ENCODE results near the gene OSBP2.

Gene OSBP2

DNA sequence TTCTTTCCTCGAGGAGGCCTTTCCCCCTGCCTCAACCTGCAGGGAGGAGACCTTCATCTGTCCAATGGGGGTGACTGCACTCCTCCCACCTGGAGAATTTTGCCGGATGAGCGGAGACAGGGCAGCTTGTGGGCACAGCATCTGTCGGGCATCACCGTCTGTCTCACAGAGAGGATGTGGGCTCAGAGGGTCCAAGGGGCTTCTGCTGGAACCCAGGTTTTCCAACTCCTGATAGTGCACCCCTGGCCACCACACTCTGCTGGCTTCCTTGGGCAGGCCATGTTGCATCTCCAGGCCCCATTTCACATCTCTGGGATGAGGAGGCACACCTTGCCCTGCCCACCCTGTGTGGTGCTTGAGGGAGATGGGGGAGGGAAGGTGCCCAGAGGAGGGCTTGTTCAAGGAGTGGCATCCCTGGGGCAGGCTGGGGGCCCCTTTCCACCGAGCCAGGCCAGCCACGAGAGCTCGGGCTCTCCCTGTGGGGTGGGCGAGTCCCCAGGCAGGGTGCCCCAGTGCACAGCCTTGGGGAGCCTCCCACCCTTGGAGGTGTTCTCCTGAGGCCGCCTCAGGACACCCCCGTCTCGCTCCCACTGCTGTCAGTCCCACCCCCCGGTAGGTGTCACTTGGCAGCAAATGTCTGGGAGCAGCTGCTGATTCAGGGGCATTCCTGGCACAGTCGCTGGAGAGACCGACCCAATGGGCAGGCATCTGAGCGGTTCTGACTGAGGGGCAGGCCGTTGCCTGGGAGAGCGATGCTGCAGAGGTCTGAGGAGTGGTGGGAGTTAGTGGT lies 189.7 kb downstream of the OSBP2 start:
- DNase-seq = no peak

DNA sequence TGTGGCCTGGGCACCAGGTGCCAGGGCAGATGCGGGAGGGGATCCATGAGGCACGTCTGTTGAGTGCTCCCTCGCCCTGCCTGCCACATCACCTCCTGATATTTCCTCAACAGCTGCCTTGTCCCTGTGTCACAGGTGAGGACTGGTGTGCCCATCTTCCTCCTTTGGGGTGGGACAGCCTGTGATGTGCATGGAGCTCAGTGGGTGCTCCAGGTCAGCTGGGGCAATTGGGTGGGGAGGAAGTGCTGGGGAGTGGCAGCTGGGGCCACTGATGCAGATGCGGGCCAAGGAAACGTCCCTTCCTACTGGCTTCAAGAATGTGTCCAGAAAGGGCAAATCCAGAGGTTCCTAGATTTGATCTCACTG lies 190.3 kb downstream of the OSBP2 start:
- no peak for DNase-seq

DNA sequence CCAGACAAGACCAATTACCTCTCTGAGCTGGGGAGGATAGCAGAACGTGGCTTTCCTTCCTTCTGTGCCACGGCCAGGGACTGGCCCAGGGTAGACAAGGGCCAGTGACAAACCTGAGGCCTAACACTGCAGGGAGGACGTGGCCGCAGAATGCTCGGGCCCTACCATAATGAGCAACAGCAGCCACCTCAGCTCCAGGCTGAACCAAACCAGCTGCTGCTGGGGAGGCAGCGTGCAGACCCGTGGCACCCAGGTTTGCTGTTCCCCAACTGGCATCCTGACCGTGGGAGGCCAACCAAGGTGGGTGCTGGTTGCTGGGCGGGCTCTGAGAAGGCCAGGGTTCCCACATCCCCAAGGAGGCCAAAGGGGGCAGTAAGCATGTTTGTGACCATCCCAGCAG lies 190.9 kb downstream of the OSBP2 start:
- DNase-seq = no peak

DNA sequence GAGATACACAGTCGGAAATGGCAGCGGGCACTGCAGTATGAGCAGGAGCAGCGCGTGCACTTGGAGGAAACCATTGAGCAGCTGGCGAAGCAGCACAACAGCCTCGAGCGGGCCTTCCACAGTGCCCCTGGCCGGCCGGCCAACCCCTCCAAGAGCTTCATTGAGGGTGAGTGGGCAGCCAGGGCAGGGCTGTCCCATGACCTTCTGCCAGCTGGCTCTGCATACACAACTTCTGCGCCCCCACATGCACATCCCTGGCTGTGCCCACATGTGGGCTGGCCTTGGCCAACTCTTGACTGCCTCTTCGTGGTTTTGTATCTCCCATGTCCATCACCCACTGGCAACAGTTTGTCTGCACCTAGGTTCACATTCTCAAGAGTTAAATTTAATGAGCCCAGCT lies 192.8 kb downstream of the OSBP2 start:
- no peak for DNase-seq

DNA sequence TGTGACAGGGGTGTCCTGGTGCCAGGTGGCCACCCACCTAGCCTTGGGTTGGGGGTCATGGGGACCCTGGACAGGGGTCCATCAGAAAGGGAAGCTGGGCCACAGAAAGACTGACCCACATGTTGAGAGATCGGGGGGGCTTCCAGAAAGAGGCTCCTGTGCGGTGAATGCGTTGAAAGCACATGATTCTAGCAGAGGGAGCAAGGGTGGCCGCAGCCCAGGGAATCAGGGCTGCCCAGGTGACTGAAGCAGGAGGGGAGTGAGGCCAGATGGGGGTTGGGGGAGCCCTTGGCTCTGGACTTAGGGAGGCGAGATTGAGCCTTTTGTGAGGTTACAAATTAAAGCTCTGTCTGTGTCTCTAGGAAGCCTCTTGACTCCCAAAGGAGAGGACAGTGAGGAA lies 193.2 kb downstream of the OSBP2 start:
- no peak for DNase-seq

DNA sequence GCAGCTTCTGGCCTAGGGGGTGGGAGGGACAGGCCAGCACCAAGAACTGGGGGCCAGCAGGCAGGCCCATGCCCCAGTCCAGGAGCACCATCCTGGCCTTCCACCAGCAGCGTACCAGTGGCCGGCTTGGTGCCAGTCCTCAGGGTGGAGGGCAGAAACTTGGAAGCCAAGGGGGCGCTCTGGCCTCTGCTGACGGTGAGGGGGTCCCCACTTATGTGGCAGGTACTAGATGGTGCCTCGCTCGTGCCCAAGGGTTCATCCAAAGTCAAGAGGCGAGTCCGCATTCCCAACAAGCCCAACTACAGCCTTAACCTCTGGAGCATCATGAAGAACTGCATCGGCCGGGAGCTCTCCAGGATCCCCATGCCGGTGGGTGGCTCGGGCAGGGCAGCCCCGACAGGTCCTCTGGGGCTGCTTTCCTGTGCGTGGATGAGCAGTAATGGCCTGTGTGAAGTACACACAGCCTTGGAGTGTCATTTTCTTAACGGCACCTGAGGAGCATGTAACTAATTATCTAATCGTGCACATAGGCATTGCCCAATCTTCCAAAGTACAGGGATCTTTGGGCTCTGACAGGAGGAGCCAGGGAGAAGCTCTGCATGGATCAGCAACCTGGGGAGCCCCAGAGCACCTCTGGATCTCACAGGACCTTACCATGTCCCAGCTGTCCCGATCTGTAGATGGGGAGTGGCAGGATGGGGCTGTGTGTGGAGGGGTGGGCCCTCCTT lies 194.8 kb downstream of the OSBP2 start:
- no peak for DNase-seq

DNA sequence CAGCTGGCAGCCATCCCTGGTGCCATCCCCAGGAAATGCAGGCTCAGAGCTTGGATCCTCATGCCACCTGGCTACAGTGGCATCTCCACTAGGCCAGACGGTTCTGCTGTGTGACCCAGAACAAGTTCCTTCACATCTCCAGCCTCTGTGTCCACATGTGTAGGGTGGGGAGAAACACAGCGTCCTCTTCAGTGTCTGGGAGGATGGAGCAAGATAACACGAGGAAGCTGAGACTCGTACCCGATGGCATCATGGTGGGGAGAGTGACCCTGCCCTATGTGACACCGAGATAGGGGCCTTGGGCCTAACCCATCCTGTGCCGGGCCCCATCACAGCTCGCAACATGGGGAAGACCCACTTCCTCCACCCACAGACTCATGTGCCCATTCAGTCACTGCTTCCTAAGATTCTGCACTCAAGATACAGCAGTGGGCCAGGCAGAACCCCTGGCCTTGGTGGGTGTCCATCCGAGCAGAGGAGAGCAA lies 195.4 kb downstream of the OSBP2 start:
- DNase-seq = no peak

DNA sequence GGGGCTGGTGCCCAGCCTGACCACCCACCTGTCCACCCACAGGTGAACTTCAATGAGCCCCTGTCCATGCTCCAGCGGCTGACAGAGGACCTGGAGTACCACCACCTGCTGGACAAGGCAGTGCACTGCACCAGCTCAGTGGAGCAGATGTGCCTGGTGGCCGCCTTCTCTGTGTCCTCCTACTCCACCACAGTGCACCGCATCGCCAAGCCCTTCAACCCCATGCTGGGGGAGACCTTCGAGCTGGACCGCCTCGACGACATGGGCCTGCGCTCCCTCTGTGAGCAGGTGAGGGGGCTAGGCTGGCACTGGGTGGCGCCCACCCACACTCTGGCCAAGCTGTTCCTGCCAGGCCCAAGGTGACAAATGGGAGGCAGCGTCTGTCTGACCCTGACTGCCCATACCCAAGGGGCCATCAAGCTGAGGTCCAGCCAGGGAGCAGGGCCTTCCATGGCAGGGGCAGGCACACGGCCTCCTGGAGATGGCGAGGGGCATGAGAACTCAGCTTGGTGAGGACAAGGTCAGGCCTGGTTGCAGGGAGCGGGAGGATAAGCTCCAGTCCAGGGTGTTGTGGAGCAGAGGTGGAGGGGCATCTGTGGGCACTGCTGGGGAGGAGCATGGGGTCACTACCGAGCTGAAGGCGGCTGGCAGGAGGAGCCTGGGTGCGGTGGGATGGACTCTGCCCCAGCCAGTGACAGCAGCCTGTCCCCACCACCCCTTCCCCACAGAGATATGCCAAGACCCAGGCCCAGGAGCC lies 196.2 kb downstream of the OSBP2 start:
- peak; percentile 28 for DNase-seq

DNA sequence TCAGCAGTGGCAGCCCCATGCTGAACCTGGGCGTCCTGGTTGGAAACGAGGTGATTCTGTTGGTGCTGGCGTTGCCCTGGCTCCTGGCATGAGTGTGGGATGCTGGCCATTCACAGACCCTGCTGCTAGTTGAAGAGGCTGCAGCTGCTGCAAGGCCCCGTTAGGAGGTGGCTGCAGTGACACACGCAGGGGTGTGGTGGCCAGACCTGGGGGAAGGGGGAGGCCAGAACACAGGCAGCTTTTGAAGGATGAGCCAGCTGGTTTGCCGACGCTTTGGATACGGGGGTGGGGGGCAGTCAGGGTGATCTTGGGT lies 196.7 kb downstream of the OSBP2 start:
- DNase-seq = no peak

DNA sequence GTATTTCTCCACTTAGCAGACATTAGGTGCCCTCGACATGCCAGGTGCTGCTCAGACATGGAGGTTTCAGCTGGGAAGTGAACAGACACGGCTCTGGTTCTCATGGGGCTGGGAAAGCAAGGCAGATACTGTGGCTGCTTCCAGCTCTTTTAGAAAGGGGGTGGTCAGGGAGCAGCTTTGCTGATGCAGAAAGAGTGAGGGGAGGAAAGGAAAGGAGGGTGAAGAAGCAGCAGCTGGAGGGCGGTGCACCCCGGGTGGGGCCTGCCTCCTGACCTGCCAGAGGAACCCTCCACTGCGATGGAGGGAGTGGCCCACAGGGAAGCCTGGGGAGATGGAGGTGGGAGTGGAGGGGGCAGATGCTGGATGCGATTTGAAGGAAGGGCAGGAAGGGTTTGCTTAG lies 197.1 kb downstream of the OSBP2 start:
- no peak for DNase-seq

DNA sequence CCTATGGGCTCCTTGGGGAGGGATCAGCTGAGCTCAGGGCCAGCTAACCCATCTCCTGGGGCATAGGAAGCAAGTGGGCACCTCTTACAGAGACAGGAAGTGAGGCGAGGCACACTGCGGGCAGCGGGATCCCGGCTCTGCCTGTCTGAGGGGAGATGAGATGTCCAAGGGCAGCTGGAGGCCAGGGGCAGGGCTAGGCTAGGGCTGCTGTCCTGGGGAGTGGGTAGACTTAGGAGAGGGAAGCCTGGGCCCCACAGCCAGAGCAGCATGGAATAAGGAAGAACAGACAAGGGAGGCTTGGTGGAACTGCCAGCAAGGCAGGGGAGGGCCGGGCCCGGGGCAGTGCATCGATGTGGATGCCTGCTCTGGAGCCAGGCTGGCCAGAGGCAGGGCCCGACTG lies 197.6 kb downstream of the OSBP2 start:
- no peak for DNase-seq

DNA sequence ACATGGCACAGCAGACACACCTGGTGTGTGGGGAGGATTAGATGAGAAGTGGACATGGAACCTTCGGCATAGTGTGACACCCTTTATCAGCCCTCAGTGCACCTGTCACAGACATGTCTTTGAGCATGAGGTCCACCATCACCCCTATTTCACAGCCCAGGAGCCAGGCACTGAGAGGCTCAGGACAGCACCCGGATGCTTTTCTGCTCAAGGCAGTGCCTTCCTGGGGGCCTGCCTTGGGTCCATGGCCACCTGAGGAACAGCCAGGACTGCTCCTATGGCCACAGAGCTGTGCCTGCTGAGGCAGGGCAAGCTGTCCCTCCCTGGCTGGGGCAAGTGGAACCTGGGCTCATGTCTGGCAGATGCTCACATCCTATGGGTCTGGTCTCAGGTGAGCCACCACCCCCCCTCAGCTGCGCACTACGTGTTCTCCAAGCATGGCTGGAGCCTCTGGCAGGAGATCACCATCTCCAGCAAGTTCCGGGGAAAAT lies 198.1 kb downstream of the OSBP2 start:
- DNase-seq = no peak

DNA sequence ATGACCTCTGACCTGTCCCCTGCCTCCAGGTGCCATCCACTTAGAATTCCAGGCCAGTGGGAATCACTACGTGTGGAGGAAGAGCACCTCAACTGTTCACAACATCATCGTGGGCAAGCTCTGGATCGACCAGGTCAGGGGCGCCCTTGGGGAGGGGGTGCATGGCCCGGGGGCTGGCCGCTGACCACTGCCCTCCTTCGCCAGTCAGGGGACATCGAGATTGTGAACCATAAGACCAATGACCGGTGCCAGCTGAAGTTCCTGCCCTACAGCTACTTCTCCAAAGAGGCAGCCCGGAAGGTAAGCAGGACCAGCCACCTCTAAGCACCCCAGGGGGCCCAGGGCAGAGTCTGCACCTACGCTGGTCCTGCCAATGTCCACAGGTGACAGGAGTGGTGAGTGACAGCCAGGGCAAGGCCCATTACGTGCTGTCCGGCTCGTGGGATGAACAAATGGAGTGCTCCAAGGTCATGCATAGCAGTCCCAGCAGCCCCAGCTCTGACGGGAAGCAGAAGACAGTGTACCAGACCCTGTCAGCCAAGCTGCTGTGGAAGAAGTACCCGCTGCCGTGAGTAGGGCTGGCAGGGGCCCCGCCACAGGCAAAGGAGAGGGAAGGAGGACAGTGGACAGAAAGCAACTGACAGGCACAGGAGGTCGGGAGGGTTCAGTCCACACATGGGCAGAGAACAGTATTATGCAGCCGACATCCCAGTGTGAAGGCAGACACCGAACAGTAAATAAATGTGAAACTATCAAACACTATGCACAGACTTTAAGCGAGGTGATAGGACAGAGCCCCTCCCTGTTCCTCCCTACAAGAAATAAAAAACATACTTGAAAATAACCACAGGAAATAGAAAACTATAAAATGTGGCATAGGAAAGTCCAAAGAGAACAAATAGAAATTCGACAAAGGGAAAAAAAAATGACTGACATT lies 199.0 kb downstream of the OSBP2 start:
- no peak for DNase-seq

DNA sequence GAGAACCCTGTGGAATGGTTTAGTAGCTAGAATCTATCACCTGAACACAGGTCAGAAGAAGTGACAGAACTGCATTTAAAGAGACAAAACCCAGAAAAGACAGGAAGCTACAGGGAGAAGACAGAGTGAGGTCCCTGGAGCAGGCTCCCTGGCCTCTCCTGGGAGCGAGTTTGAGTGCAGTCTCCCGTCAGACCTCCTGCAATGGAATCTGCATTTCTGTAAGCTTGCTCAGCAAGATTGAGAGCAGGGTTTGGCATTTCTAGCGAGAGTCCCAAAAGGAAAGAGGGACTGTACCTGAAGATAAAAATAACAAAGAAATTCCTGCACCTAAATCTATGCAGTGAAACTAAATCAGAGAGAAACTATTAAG lies 199.7 kb downstream of the OSBP2 start:
- no peak for DNase-seq

DNA sequence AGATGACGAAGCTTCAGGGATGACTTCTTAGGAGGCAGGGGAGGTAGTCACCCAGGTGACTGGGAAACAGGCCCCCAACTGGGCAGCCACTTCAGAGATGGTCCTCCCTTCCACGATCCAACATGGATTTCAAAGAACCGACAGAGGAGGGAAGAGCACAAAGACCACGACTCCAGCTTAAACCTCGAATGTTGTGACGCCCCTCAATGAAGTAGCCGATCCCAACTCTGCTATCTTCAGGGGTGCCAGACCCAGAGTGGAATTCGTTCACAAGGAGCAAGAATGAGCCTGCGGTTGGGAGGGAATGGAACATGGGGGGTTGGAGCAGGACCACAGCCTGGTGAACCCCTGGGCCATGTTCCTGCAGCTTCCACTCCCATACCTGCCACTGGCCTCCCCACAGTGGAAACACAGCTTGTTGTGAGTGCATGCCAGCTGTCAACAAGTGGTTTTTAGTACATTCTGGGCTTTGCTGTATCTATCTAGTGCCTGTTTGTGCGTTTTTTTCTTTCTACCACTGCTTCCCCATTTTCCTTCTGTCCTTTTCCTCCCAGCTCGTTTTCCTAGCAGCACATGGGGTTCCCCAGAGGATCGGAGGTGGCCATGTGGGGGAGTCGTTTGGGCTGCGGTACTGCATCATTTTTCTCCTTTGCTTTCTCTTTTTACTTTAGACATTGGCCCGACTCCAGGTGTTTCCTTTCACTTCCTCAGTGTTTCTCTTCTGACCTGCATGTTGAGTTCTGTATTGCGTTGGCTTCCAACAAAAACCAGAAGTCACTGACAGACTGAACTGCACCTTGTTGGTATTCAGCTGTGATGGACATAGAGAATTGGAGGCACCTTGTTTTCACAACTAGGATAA lies 208.1 kb downstream of the OSBP2 start:
- DNase-seq = no peak

DNA sequence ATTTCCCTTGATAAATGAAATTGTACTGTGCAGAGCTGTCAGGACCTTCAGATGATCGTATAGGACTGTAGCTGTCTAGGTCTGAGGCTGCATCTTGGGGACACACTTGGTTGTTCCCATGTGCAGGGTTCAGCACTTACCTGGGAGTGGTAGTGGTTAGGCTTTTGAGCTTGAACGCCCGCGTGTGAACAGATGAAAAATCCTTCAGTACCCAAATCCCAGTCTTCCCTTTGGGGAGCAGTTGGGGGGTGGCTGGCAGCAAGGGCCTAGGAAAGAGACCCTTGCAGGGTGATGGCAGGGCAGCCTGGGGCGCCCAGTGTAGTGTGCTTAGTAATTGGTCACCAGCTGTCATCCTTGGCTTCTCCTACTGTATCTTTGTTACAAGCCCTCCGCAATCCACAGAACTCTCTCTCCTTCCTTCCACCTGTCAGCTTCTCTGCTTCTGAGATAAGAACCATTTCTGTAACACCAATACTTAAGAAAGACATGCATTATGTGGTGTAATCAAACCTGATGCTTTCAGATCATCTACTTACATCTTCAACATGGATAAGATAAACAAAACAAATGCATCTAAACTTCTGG lies 209.3 kb downstream of the OSBP2 start:
- no peak for DNase-seq

DNA sequence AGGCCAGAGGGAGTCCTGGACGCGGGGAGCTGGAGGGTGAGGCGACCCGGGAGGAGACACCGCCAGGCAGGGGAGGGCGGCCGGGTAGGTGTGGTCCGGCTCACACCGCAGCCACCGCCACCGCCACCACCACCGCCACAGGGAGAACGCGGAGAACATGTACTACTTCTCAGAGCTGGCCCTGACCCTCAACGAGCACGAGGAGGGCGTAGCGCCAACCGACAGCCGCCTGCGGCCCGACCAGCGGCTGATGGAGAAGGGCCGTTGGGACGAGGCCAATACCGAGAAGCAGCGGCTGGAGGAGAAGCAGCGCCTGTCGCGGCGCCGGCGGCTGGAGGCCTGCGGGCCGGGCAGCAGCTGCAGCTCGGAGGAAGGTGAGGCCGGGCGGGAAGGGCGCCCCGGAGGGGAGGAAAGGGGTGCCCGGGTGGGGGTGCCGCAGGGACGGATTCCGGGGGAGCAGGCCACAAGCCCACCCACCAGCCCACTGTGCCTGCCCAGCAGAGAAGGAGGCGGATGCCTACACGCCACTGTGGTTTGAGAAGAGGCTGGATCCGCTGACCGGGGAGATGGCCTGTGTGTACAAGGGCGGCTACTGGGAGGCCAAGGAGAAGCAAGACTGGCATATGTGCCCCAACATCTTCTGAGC lies 211.1 kb downstream of the OSBP2 start:
- DNase-seq = no peak

DNA sequence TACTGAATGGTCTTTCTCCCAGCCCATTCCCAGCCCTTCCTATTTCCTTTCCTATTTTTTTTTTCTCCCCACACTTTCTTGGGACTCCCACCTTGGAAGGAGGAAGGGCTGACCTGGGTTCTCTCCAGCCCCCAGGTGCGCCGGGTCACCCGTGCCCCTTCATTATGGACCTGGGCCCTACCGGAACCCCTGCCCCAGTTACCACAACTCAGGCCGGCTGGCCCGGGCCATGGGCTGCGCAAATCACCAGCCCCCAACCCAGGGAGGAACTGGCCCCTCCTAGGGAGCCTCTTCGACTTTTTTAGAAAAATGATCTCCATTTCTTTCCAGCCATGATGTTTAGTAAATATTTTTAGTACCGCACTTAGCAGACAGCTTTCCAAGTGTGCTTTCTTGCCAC lies 211.7 kb downstream of the OSBP2 start:
- no peak for DNase-seq

DNA sequence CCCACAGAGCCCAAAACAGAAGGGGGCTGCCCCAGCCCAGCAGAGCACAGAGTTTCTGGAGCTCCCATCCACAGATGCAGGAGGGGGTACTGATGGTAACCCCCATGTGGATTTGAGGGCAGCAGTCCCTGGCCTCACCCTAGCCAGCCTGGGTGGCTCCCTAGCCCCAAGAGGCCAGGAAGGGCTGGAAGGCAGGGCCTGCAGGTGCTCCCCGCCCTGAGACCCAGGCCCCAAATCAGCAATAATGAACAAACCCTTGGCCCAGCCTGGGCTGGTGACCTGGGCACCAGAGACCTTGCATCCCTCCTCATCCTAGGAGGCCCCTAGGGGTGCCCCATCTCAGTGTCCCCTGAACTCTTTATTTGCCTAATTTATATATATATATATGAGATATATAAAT lies 212.3 kb downstream of the OSBP2 start:
- no peak for DNase-seq

DNA sequence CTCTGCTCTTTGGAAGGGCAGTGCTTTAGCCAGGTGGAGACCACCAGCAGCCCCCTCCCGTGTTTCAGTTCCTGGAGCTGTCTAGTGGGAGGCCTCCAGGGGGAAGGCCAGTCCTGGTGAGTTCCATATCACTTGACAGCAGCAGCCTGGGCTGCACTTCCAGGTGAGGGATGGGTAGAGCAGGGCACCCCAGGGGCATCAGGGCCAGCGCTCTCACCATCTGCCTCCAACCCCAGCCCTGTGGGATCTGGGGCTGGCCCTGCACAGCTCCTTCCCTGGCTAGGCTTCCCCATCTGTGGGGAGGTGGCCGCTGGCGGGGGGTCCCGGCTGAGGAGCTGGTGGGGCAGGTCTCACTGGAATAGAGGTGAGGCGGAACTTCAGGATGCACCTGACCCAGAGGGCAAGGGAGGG lies 213.4 kb downstream of the OSBP2 start:
- DNase-seq = no peak

DNA sequence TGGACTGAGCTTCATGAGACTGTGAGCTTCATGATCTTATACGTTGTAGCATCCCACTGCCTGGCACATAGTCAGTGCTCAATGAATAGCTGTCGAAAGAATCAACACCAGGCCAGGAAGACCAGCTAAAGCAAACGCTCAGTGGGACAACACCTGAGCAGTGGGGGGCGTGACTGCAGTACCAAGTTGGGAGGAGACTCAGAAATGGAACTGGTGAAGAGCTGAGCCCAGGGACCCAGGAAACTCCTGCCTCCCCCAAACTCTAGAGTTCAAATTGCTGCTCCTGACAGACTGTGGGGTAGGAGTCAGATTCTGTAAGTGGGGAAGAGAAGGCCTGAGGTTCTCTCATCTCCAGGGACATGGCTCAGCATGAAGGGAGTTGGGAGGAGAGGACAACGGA lies 214.6 kb downstream of the OSBP2 start:
- DNase-seq = no peak

All from activated naive CD4-positive, alpha-beta T cell treated with Interleukin-2 at 50 U/mL for 16 hours (primary cell).